GM23248 (cell line): ENCODE data around the gene TSEN2. TPM values are rescaled to one million over a fixed set of nuclear protein-coding genes. Genes with fewer than 3 reads are reported as not detected.
A peak's percentile ranks its signal among the peaks of the same experiment; 100 is the strongest.

Experiments used
- DNase-seq: peaks from one replicate; pipeline ENCODE4 v3.0.0-alpha.2; 2015
- H2AFZ ChIP-seq: fragments of 200-600 bp; sonication (generic); 2 replicates; pipeline ENCODE4 v1.6.1; 2016; ENCODE audit warnings: antibody characterized with exemption
- H3F3A ChIP-seq: fragments of 200-600 bp; sonication (generic); 2 replicates; pipeline ENCODE4 v1.6.1; 2016; ENCODE audit warnings: mild to moderate bottlenecking, antibody characterized with exemption, mixed run types; ENCODE audit not compliant: insufficient read depth
- H3K27ac ChIP-seq: fragments of 200-600 bp; sonication (generic); 2 replicates; pipeline ENCODE4 v1.5.1; 2016; ENCODE audit warnings: mild to moderate bottlenecking
- H3K27me3 ChIP-seq: fragments of 200-600 bp; sonication (generic); replicated peaks from 2 replicates; pipeline ENCODE4 v1.6.1; 2016; ENCODE audit warnings: mild to moderate bottlenecking; ENCODE audit not compliant: insufficient read depth
- H3K36me3 ChIP-seq: fragments of 200-600 bp; sonication (generic); 2 replicates; pipeline ENCODE4 v1.6.1; 2016; ENCODE audit warnings: low read depth, mild to moderate bottlenecking
- H3K4me1 ChIP-seq: fragments of 200-600 bp; sonication (generic); 2 replicates; pipeline ENCODE4 v1.6.1; 2016; ENCODE audit warnings: mild to moderate bottlenecking; ENCODE audit not compliant: insufficient read depth
- H3K4me2 ChIP-seq: fragments of 200-600 bp; sonication (generic); one replicate; pipeline ENCODE4 v1.6.1; 2016; ENCODE audit warnings: mild to moderate bottlenecking; ENCODE audit not compliant: unreplicated experiment
- H3K4me3 ChIP-seq: fragments of 200-600 bp; sonication (generic); 2 replicates; pipeline ENCODE4 v1.5.1; 2016; ENCODE audit warnings: mild to moderate bottlenecking
- H3K79me2 ChIP-seq: fragments of 200-600 bp; sonication (generic); 2 replicates; pipeline ENCODE4 v1.6.1; 2016; ENCODE audit warnings: mild to moderate bottlenecking; ENCODE audit not compliant: insufficient read depth
- H3K9ac ChIP-seq: fragments of 200-600 bp; sonication (generic); 2 replicates; pipeline ENCODE4 v1.6.1; 2016; ENCODE audit warnings: mild to moderate bottlenecking
- H3K9me2 ChIP-seq: fragments of 200-600 bp; sonication (generic); 2 replicates; pipeline ENCODE4 v1.6.1; 2016; ENCODE audit warnings: mixed run types, mild to moderate bottlenecking, moderate library complexity; ENCODE audit not compliant: insufficient read depth
- H3K9me3 ChIP-seq: fragments of 200-600 bp; sonication (generic); one replicate; pipeline ENCODE4 v1.6.1; 2017; ENCODE audit warnings: low read depth
- H4K20me1 ChIP-seq: fragments of 200-600 bp; sonication (generic); 2 replicates; pipeline ENCODE4 v1.6.0; 2016; ENCODE audit not compliant: insufficient read depth
- EZH2 ChIP-seq: fragments of 200-600 bp; sonication (generic); IDR thresholded peaks from 2 replicates; pipeline ENCODE4 v1.6.1; 2018; ENCODE audit warnings: antibody characterized with exemption, mild to moderate bottlenecking; ENCODE audit not compliant: insufficient read depth, poor library complexity, severe bottlenecking
- EZH2phosphoT487 ChIP-seq: fragments of 200-600 bp; sonication (generic); IDR thresholded peaks from 2 replicates; pipeline ENCODE4 v1.6.1; 2018; ENCODE audit warnings: antibody characterized with exemption, moderate library complexity, mild to moderate bottlenecking, low read depth; ENCODE audit not compliant: insufficient read depth
- WGBS, 2 experiments: methylation state at CpG; one replicate each; pipeline ENCODE4 v1.1.6; 2015 to 2017; ENCODE audit warnings: low lambda C conversion rate in 2 of 2, low coverage in 1 of 2; ENCODE audit errors: missing lambda C conversion rate in 2 of 2; 5-methylcytosine and 5-hydroxymethylcytosine counted together
- in situ Hi-C: fragments of 300-500 bp; cut with MboI; formaldehyde crosslinking; loops from 2 replicates; pipeline ENCODE4 v1.15.0; 2020
- polyA plus RNA-seq: library from polyadenylated mRNA; unstranded; fragments of >200 nt; fragmentation: Nextera tagmentation; extraction: Ambion mirVana; gene quantifications from 2 replicates; pipeline ENCODE4 v1.2.1, GENCODE V29; 2016
- total RNA-seq: library from RNA; depleted of rRNA; stranded (reverse); fragments of >200 nt; shearing (Covaris generic); gene quantifications from 2 replicates; pipeline ENCODE4 v1.2.3, GENCODE V29; 2014

The TSEN2 gene
- total and polyA plus RNA-seq, 2 experiments from 2014 or later: 9.6 to 13.6 TPM

DNA sequence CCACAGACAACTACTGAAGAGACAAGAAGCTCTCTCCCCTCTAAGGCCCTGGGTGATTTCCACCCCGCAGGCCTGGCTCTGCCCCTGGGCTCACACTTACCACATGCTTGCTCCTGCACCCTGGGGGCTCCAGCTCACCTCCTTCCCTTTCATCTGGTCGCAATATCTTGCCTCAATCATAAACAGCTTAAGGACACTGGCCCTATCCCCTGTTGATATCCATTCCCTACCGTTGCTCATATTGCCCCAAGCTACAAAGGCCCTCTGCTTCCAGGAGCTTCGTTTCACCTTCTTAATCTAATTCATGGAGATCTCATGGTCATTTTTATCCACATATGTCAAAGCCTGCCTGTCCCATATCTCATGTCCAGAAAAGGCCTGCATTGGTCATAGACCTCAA is 46.0 kb upstream of the TSEN2 start:
- Histone ChIP-seq H4K20me1 (no peaks in the 10 kb centered on the region), H3K4me3 (no peak overlapping the region), H3K36me3 (no peaks in the 10 kb centered on the region), H3K27me3 (peaks cover 10% of the 10 kb centered on the region; the same call in 1 of the 2 replicates), H3K79me2 (no peaks in the 10 kb centered on the region), H3K9ac (no peak overlapping the region), H2AFZ (no peak overlapping the region), H3K9me2 (no peaks in the 10 kb centered on the region), H3K27ac (no peak overlapping the region), H3K4me2 (no peak overlapping the region), H3F3A (peaks cover 11% of the 10 kb centered on the region; the same call in 1 of the 2 replicates), H3K9me3 (no peaks in the 10 kb centered on the region), H3K4me1 (peaks cover 5% of the 10 kb centered on the region; the same call in 1 of the 2 replicates)
- no peak for DNase-seq
- no peak for TF ChIP-seq EZH2phosphoT487
- no peak for TF ChIP-seq EZH2
- 88 to 94% methylated on average over 4 of the region's 4 CpGs for WGBS, 2 experiments
- in situ Hi-C loops: no loop called here

DNA sequence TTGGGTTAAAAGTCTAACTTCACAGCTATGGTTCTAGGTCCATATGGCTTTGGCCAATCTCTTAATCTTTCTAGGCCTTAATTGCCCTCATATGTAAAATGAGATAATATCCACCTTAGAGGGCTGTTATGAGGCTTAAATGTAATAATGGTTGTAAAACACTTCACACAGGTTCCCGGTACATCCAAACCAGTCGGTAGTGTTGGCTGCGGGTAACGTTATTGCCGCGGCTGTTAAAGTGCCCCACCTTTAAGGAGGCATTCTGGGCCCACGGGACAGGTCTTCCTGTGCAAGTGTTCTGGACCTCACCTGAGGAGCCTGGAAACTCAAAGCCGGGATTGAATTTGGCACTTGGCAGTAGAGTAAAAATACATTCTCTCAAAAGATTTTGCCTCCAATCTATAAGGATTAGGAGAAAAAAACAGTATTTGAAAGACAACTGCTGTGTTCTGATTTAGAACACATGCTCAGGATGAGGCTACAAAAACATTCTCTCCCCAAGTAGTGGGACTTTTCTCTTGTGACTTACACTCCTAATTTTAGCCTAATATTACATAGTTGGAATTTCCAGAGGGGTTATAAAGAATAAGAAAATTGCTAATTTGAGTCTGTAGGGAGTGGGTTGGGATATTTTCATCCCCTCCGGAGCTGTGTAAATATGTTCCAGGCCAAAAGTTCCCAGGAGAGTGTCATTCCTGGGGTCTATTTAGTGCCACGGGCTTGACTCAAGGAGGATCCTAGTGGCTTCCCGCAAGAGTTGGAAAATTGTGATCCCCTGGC is 44.9 kb upstream of the TSEN2 start:
- WGBS, 2 experiments: 89 to 92% methylated on average over 11 of the region's 11 CpGs
- Histone ChIP-seq H3K9me2 (no peaks in the 10 kb centered on the region), H3K4me2 (no peak overlapping the region), H3K27ac (no peak overlapping the region), H2AFZ (no peak overlapping the region), H3K4me1 (peaks cover 5% of the 10 kb centered on the region; the same call in 1 of the 2 replicates), H3K9ac (no peak overlapping the region), H4K20me1 (no peaks in the 10 kb centered on the region), H3K9me3 (no peaks in the 10 kb centered on the region), H3K4me3 (no peak overlapping the region), H3K27me3 (peaks cover 12% of the 10 kb centered on the region; the same call in 1 of the 2 replicates), H3K36me3 (no peaks in the 10 kb centered on the region), H3K79me2 (no peaks in the 10 kb centered on the region), H3F3A (peaks cover 11% of the 10 kb centered on the region; the same call in 1 of the 2 replicates)
- TF ChIP-seq EZH2phosphoT487 (no peak), EZH2 (no peak)
- in situ Hi-C loops: no loop called here
- no peak for DNase-seq

DNA sequence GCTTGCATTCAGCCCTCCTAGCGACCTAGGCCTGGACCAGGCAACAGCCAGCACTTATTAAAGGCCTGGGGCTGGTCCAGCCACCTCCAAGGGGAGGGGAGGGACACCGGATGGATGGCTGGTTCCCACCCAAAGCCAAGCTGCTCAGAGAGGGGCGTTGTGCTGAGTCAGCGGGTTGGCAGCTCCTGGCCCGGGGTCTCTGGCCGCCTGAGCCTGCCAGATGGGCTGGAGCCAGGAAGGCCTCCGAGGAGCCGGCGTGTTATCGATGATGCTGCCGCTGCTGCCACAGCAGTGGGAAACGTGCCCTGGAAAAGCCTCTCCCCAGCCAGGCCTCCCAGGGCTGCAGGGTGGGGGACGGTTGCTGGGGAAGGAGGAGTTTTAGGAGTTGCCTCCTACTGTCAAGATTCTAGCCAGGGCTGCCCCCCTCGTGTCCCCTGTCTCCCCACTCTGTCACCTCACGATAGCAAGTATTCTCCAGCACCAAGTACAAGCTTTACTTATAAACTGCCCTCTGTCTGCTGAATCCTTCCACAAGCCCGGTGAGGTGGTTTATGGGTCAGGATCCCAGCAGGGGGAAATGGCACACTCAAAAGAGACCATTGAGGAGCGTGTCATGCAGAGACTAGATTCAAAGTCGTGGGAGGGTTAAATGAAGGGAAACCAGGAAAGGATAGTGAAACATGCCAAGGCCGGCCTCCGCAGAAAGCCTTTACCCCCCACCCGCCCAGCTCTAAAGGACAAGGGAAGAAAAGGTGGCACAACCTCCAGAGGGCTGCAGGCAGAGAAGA is 43.2 kb upstream of the TSEN2 start:
- peak; percentile 20 for DNase-seq
- Histone ChIP-seq H3F3A (peaks cover 9% of the 10 kb centered on the region; the same call in 1 of the 2 replicates), H4K20me1 (no peaks in the 10 kb centered on the region), H3K9me3 (no peaks in the 10 kb centered on the region), H3K9me2 (no peaks in the 10 kb centered on the region), H3K79me2 (no peaks in the 10 kb centered on the region), H3K9ac (no peak overlapping the region), H3K4me1 (peaks cover 5% of the 10 kb centered on the region; the same call in 1 of the 2 replicates), H3K36me3 (no peaks in the 10 kb centered on the region), H3K27me3 (peaks cover 12% of the 10 kb centered on the region; the same call in 1 of the 2 replicates), H3K4me2 (no peak overlapping the region), H2AFZ (no peak overlapping the region), H3K4me3 (no peak overlapping the region), H3K27ac (no peak overlapping the region)
- no peak for TF ChIP-seq EZH2phosphoT487
- TF ChIP-seq EZH2: no peak
- in situ Hi-C loops: no loop called here
- 31 to 32% methylated on average over 18 to 21 of the region's 21 CpGs for WGBS, 2 experiments

- no peak for TF ChIP-seq EZH2
- TF ChIP-seq EZH2phosphoT487: no peak
- H3K27me3 ChIP-seq: peaks cover 15% of the 10 kb centered on the region
- no peaks in the 10 kb centered on the region for H3K4me1 ChIP-seq
- H3K27ac ChIP-seq: no peak overlapping the region
- H3K79me2 ChIP-seq: no peaks in the 10 kb centered on the region
- H3K4me2 ChIP-seq: no peak overlapping the region
- 87% methylated on average over 20 of the region's 20 CpGs for WGBS, 2 experiments
- H3K4me3 ChIP-seq: no peak overlapping the region
- H3K9ac ChIP-seq: no peak overlapping the region
- H3F3A ChIP-seq: no peaks in the 10 kb centered on the region
- no peak overlapping the region for H2AFZ ChIP-seq
- no peak for DNase-seq
- H3K36me3 ChIP-seq: no peaks in the 10 kb centered on the region
- H3K9me2 ChIP-seq: no peaks in the 10 kb centered on the region
- H4K20me1 ChIP-seq: no peaks in the 10 kb centered on the region
- H3K9me3 ChIP-seq: no peaks in the 10 kb centered on the region
- in situ Hi-C loops: no loop called here
These were observed 41.4 kb upstream of the TSEN2 start for GRCh38 chr3:12442654-12443501.
